HG02678 (cell line): ENCODE results near the gene FAM3A.

Source experiments
- ATAC-seq: cut with Tn5 transposase; IDR thresholded peaks from one replicate; pipeline ENCODE4 v1.9.1; 2021; ENCODE audit warnings: mild to moderate bottlenecking, moderate library complexity; ENCODE audit not compliant: unreplicated experiment

Gene FAM3A

GRCh38 chrX:154535892-154536291 lies 19.9 kb upstream of the FAM3A start:
- no peak for ATAC-seq

DNA sequence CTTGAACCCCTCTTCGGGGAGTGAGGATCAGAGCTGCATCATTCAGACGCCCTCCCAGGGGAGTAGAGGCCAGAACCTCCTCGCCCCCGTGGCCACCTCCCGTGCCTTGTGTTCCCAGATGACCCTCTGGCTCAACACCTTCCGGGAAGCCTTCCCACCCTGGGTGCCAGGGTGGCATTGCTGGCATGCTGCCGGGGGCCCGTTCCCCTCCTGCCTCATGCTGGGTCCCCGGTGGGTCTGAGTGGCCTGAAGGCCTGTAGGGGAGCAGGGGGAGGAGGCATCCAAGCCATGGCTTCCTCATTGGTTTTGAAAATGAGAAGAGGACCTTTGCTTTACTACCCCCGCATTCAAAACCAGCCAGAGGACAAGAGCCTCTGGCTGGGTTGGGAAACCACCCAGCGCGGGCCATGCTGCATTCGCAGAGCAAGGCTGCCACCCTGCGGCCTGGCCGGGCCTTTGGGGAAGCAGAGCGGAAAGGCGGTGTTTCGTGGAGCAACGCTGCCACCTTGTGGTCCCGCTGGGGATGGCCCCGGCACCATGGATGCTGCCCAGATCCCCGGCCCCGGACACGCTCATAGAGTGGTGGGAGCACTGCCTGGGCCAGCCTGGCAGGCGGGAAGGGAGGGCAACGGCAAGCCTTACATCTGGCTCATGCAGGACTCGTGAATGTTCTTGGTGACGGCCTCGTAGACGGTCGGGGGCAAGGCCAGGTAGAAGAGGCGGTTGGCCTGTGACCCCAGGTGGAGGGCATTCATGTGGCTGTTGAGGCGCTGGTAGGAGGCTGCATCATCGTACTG lies 18.7 kb upstream of the FAM3A start:
- peak; percentile 84 for ATAC-seq

GRCh38 chrX:154532690-154533089 lies 16.7 kb upstream of the FAM3A start:
- ATAC-seq, result no peak

DNA sequence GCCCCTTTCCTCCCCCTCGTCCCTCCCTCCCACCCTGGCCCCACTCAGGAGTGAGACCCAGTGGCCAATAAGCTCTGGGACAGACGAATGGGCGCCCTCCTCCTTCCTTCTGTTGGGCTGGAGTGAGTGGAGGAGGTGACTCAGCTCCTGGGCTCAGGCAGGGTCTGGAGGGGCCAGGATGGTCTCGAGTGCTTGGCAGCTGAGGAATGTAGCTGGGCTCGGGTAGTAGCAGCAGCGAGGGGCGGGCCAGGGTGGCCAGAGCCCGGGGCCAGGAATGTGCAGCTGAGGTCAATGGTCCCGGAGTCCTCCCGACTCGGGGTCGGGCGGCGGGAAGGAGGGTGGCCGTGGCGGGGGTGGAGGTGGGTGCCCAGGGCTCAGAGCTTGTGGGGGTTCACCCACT lies 15.6 kb upstream of the FAM3A start:
- no peak for ATAC-seq

DNA sequence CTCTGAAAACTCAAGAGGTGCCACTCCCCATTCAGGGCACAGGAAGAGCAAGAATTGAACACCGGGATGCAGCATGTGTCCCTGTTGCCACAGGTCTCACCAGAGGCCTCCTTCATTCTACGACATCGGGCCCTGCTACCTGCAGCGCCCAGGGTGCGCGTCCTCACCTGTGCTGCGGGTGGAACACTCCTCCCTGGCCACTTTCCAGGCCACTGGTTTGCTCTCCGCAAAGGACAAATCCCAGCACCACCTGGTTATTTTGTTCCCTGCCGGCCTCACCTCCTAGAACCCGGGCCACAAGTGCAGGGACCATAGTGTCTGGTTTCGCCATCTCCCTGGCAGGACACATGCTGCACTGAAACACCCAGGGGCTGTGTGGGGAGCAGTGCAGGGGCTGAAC lies 14.3 kb upstream of the FAM3A start:
- no peak for ATAC-seq

DNA sequence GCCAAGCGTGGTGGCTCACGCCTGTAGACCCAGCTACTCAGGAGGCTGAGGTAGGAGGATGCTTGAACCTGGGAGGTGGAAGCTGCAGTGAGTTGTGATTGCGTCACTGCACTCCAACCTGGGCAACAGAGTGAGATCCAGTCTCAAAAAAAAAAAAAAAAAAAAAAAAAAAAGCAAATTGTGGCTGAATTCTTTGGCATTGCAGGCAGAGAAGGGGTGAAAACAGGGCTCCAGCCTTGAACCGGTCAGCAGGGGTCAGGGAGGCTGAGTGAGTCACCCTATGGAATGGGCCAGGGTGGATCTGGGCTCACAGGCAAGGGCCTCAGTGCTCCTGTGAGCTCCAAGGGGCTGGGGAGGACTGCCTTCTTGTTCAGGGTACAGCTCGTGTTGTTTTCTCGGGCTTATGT lies 13.2 kb upstream of the FAM3A start:
- no peak for ATAC-seq

- peak; percentile 76 for ATAC-seq
Observed at GRCh38 chrX:154526901-154527675, 11.1 kb upstream of the FAM3A start.

DNA sequence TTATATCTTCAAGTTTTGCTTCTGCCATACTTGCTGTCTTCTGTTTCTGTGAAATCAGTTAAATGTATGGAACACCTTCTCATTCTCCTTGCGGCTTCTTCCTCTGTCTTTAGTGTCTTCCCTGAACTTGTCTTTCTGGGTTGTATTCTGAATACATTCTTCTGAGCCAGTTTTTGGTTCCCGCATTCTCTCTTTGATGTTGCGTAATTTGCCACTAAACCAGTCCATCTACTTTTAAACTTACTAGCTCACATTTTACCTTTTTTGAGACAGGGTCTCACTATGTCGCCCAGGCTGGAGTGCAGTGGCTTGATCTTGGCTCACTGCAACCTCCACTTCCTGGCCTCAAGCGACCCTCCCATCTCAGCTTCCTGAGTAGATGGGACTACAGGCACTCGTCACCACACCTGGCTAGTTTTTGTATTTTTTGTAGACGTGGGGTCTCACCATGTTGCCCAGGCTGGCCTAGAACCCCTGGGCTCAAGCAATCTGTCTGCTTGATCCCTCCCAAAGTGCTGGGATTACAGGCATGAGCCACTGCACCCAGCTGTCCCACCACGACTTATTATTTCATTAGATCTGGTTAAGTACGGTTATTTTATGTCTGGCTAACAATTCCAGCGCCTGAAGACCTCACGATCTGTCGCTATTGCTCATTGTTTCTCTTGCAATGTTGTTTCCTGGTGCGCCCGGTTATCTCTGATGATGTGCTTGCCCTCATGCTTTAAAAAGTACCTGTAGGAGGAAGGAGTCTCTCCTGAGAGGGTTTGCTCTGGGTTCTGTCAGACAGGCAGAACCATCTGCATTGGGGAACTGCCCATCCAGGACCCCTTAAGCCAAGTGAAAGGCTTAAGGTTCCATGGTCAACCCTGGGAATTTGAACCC lies 9.8 kb upstream of the FAM3A start:
- ATAC-seq, result no peak

DNA sequence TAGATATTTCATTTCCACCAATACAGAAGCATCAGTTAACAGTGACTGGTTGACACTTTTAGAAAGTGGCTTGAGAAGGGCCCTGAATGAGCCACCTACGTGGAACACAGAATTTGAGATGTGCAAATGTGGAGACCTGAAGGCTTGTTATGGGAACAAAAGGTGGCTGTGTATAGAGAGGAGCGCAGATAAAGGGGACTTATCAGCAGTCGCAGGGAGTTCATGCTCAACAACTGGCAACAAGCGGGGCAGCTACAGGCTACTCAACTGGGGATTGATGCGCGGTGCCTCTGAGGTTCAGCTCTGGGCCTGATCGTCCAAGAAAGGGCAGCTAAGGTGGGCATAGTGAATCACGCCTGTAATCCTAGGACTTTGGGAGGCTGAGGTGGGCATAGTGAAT lies 3.4 kb upstream of the FAM3A start:
- ATAC-seq, result no peak

GRCh38 chrX:154517101-154517781 lies 1.2 kb upstream of the FAM3A start:
- ATAC-seq, result no peak

DNA sequence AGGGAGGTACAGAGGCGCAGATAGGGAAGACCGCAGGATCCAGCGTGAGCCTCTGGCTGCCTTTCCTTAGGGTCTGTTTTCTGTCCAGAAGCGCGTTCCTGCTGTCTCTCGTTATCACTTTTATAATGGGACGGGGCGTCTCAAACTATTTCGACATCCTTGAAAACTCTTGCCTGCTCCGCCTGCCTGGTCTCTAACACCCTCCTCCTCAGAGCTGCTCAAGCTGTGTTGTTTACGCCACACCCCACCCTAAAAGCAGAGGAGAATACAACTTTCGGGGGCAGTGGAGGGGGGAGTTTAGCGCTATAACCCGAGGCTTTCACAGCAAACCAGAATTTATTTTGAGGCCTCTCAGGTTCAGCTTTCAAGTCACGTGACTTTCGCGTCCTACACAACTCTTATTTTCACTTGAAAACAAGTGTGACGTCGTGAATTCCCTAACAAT lies 646 bp upstream of the FAM3A start:
- ATAC-seq, result peak; percentile 13

GRCh38 chrX:154515090-154515965 lies 704 bp downstream of the FAM3A start:
- no peak for ATAC-seq

- ATAC-seq, result no peak
Observed at GRCh38 chrX:154513716-154514115, 2.3 kb downstream of the FAM3A start.

DNA sequence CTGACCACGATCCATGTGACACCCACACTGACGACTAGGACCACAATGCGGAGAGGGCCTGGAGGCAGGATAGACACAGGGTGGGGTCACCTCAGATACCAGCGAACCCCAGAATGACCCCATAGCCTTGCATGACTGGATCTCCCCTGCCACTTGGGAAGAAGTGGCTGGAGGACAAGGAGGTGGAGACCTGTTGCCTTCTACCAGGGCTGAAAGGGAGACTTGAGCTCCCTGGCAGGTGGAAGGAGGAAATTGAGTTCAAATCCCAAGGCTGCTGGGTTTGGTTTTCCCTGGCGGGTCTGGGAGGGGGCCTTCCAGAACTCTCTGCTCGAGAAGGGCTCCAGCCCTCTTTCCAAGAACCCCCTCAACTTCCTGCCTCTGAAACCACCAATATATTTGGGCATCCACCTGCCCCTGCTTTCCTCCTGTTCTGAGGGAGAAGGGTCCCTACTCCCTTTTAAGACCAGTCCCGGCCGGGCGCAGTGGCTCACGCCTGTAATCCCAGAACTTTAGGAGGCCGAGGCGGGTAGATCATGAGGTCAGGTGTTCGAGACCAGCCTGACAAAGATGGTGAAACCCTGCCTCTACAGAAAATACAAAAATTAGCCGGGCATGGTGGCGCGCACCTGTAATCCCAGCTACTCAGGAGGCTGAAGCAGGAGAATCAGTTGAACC lies 3.0 kb downstream of the FAM3A start:
- ATAC-seq, result no peak

DNA sequence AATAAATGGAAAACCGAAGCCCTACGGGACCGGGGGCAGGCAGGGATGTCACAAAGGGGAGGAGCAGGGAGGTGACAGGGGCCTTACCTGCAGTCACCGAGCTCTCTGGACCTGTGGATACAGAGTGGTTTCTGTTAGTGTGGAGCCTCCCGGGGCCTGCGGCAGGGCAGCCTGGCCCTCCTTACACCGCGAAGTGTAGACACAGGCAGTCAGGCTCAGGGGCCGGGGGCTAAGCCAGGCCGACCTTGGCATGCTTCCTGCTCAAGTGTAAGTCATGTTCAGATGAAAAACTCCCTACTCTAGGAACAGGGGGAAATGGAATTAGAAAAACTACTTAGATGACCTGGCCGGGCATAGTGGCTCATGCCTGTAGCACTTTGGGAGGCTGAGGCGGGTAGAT lies 4.3 kb downstream of the FAM3A start:
- ATAC-seq, result no peak

- ATAC-seq, result no peak
Observed at GRCh38 chrX:154509455-154509854, 6.6 kb downstream of the FAM3A start.

- ATAC-seq, result no peak
Observed at GRCh38 chrX:154508384-154508745, 7.7 kb downstream of the FAM3A start.

DNA sequence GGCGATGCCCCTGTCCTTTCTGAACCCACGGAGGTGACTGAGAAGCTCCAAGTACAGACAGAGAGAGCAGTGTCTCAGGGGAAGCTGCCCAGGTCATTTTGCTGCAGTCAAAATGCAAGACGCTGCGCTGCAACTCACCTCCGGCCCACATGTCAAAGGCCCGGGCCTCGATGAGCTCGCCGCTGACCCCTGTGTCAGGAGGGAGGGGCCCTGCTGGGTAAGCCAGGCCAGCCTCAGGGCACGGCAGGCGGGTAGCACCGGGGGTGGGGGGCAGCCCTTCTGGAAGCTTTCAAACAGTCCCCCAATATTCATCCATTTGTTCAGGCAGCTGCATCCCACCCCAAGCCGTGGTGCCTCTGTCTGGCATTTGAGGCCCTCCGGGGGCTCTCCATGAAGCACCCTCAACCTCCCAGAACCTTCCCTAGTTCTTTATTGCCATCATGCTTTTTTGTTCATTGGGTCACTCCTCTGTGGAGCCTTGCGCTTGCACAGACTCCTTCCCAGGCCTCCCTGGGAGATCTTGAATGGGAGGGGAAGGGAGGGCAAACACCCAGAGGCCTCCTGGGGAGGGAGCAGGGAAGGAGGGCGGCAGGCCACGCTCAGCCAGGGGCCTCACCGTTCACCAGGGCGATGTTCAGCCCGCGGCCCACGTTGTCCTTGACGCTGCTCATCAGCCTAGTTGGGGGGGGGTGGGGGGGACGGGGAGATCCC lies 8.2 kb downstream of the FAM3A start:
- ATAC-seq, result no peak
